ENCODE results near the gene RIOK3.
A peak's percentile ranks its signal among the peaks of the same experiment; 100 is the strongest.

RIOK3 gene

GRCh38 chr18:23452728-23453679 lies at the start of gene RIOK3:
TSS of gene RIOK3 (plus strand) at chr18:23453287. CDS start at chr18:23453440, 153 bp downstream.
- ATAC-seq, result peak; percentile 99
- TF ChIP-seq TSHZ2 (CRISPR knock-in tag; IDR thresholded peaks at IDR 0.05) (0 out of 2 replicates have a peak, but pooled peaks have one; percentile 8), POU6F1 (CRISPR knock-in tag; IDR thresholded peaks at IDR 0.05; ENCODE audit: borderline replicate concordance, low read depth) (no peak), ZNF8 (CRISPR knock-in tag; IDR thresholded peaks at IDR 0.05) (no peak)

GRCh38 chr18:23403310-23403709 lies 49.8 kb upstream of the RIOK3 start:
- ATAC-seq, result no peak
- TF ChIP-seq CREB5 (CRISPR knock-in tag; IDR thresholded peaks at IDR 0.05; ENCODE audit: low read depth), result no peak
- no peak for TF ChIP-seq ZNF565 (CRISPR knock-in tag; conservative IDR thresholded peaks at IDR 0.05; ENCODE audit: low read depth)
- TF ChIP-seq ZFP3 (CRISPR knock-in tag; IDR thresholded peaks at IDR 0.05), result no peak
- TF ChIP-seq CSRNP3 (CRISPR knock-in tag; IDR thresholded peaks at IDR 0.05), result no peak

- ATAC-seq, result no peak
- TF ChIP-seq TOX (CRISPR knock-in tag; IDR thresholded peaks at IDR 0.05; ENCODE audit: borderline replicate concordance), result no peak
- TF ChIP-seq ISL1 (CRISPR knock-in tag; IDR thresholded peaks at IDR 0.05), result no peak
- no peak for TF ChIP-seq ZC3H10 (CRISPR knock-in tag; IDR thresholded peaks at IDR 0.05)
- no peak for TF ChIP-seq CSRNP3 (CRISPR knock-in tag; IDR thresholded peaks at IDR 0.05)
- TF ChIP-seq TCF4 (CRISPR knock-in tag; IDR thresholded peaks at IDR 0.05; ENCODE audit: borderline replicate concordance), result no peak
- no peak for TF ChIP-seq ESRRG (CRISPR knock-in tag; IDR thresholded peaks at IDR 0.05)
- no peak for TF ChIP-seq GLIS3 (CRISPR knock-in tag; IDR thresholded peaks at IDR 0.05)
- TF ChIP-seq POU6F1 (CRISPR knock-in tag; IDR thresholded peaks at IDR 0.05; ENCODE audit: borderline replicate concordance, low read depth), result no peak
- TF ChIP-seq ZFP30 (CRISPR knock-in tag; IDR thresholded peaks at IDR 0.05), result no peak
- no peak for TF ChIP-seq PATZ1 (CRISPR knock-in tag; IDR thresholded peaks at IDR 0.05; ENCODE audit: borderline replicate concordance)
- no peak for TF ChIP-seq TSHZ2 (CRISPR knock-in tag; IDR thresholded peaks at IDR 0.05)
- TF ChIP-seq PPARA (CRISPR knock-in tag; IDR thresholded peaks at IDR 0.05; ENCODE audit: borderline replicate concordance), result no peak
- TF ChIP-seq ZFP3 (CRISPR knock-in tag; IDR thresholded peaks at IDR 0.05), result no peak
- TF ChIP-seq OSR1 (CRISPR knock-in tag; IDR thresholded peaks at IDR 0.05), result no peak
- TF ChIP-seq ZNF8 (CRISPR knock-in tag; IDR thresholded peaks at IDR 0.05), result no peak
- no peak for TF ChIP-seq ARNTL (CRISPR knock-in tag; IDR thresholded peaks at IDR 0.05; ENCODE audit: borderline replicate concordance, low read depth)
- TF ChIP-seq RARB (CRISPR knock-in tag; IDR thresholded peaks at IDR 0.05), result no peak
- no peak for TF ChIP-seq ZNF565 (CRISPR knock-in tag; conservative IDR thresholded peaks at IDR 0.05; ENCODE audit: low read depth)
Observed at GRCh38 chr18:23405636-23406035, 47.5 kb upstream of the RIOK3 start.
